Chondrocyte (in vitro differentiated cells): ENCODE data around the gene ARHGEF25. TPM values are rescaled to one million over a fixed set of nuclear protein-coding genes. Genes with fewer than 3 reads are reported as not detected.
"Not testable (repeated sequence)": the region's sequence is repeated elsewhere in the genome, so short reads cannot be mapped to it uniquely, and the experiment has no call there.

Experiments used
- DNase-seq: peaks from one replicate; pipeline ENCODE4 v3.0.0; 2021; ENCODE audit warnings: mixed read lengths, low spot score
- H3K27ac Mint-ChIP-seq: one replicate; pipeline ENCODE4 v1.8.0; 2021; ENCODE audit warnings: mild to moderate bottlenecking, moderate library complexity, mixed read lengths; ENCODE audit not compliant: unreplicated experiment
- H3K27me3 Mint-ChIP-seq: 2 replicates; pipeline ENCODE4 v1.8.0; 2021; ENCODE audit warnings: low read depth, mixed read lengths
- H3K36me3 Mint-ChIP-seq: 2 replicates; pipeline ENCODE4 v1.8.0; 2021; ENCODE audit warnings: low read depth, mixed read lengths
- H3K4me1 Mint-ChIP-seq: 2 replicates; pipeline ENCODE4 v1.8.0; 2021; ENCODE audit warnings: low read depth, mild to moderate bottlenecking, mixed read lengths
- H3K4me3 Mint-ChIP-seq: one replicate; pipeline ENCODE4 v1.8.0; 2021; ENCODE audit warnings: mild to moderate bottlenecking, moderate library complexity, mixed read lengths; ENCODE audit not compliant: unreplicated experiment
- H3K9me3 Mint-ChIP-seq: 2 replicates; pipeline ENCODE4 v1.8.0; 2021; ENCODE audit warnings: low read depth, mixed read lengths
- CTCF ChIP-seq: fragments of 200-600 bp; sonication (generic); IDR thresholded peaks from 2 replicates; pipeline ENCODE4 v1.5.0; 2021; ENCODE audit warnings: antibody characterized with exemption, mild to moderate bottlenecking, moderate library complexity
- total RNA-seq: library from RNA; stranded (reverse); gene quantifications from 3 replicates; pipeline ENCODE4 v1.2.1, GENCODE V29; 2021

ARHGEF25 gene
- total RNA-seq, 1 donor from 2014 or later, result 29.0 TPM

DNA sequence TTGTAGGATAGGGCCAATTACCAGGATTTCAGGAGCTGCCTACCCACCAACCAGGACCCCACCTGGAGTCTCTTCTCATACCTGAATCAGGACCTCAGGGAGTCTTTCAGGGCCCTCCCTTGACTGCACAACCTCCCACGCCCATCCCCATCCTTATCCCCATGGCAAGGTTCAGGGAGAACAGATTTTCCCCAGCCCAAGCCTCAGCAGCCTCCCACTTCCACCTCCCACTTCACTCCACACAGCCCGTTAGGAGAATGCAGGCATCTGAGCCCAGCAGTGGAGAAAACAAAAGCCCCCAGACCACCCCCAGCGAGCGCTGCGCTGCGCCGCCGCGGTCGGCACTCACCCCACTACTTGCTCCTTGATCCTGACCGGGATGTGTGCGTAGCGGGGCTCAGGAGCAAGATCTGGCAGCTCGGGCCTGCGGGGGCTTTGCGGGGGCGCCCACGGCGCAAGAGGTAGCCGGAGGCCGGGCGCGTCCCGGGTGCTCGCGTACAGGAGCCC is 20.4 kb downstream of the ARHGEF25 start:
- H3K27me3 Mint-ChIP-seq, result peaks cover 2% of the 10 kb centered on the region
- H3K4me3 Mint-ChIP-seq, result peak overlapping the region; percentile 78
- no peaks in the 10 kb centered on the region for H3K9me3 Mint-ChIP-seq
- peaks cover 13% of the 10 kb centered on the region for H3K4me1 Mint-ChIP-seq
- no peak for TF ChIP-seq CTCF
- peaks cover 9% of the 10 kb centered on the region for H3K36me3 Mint-ChIP-seq
- DNase-seq, result no peak
- H3K27ac Mint-ChIP-seq, result no peak overlapping the region

DNA sequence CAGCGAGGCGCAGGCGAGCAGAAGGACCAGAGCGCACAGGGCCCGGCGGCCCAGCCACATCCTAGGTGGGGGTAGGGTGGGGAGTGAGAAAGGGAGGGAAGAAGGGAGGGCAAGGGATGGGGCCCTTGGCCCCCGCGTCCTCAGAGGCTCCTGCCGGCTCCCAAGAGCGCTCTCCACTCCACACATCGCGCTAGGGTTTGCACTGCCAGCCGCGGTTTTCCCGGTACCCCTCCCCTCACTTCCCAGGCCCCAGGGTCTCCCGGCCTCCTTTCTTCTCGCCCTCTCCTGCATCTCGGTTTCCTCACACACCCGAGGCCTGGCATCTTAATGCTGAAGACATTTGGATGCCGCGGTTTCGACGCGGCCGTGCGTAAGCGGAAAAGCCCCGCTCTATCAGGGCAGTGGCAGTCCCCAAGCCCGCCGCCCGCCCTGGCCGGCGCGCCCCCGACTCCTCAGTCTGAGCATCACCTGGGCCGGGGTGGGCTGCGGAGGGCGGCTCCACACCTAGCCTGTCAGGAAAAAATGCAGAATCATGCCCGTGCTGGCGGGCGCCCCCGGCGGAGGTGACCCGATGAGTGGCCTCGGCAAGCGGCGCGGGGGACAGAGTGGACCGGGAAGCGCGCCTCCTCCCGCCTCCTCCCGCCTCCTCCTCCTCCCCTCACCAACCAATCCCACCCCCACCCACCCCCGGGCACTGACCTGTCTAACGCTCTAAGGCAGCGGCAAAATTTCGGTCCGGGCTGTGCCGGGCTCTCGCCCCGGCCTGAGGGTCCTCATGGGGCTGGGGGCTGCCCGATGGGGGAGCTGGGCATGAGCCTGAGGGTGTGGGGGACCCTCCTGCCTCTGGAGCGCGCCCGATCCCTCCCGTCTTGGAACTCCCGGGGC is 21.1 kb downstream of the ARHGEF25 start:
- peak overlapping the region; percentile 78 for H3K4me3 Mint-ChIP-seq
- TF ChIP-seq CTCF, result no peak
- H3K4me1 Mint-ChIP-seq, result peaks cover 13% of the 10 kb centered on the region
- H3K36me3 Mint-ChIP-seq, result peaks cover 5% of the 10 kb centered on the region
- peaks cover 4% of the 10 kb centered on the region for H3K27me3 Mint-ChIP-seq
- no peak overlapping the region for H3K27ac Mint-ChIP-seq
- peak; percentile 80 for DNase-seq
- no peaks in the 10 kb centered on the region for H3K9me3 Mint-ChIP-seq

DNA sequence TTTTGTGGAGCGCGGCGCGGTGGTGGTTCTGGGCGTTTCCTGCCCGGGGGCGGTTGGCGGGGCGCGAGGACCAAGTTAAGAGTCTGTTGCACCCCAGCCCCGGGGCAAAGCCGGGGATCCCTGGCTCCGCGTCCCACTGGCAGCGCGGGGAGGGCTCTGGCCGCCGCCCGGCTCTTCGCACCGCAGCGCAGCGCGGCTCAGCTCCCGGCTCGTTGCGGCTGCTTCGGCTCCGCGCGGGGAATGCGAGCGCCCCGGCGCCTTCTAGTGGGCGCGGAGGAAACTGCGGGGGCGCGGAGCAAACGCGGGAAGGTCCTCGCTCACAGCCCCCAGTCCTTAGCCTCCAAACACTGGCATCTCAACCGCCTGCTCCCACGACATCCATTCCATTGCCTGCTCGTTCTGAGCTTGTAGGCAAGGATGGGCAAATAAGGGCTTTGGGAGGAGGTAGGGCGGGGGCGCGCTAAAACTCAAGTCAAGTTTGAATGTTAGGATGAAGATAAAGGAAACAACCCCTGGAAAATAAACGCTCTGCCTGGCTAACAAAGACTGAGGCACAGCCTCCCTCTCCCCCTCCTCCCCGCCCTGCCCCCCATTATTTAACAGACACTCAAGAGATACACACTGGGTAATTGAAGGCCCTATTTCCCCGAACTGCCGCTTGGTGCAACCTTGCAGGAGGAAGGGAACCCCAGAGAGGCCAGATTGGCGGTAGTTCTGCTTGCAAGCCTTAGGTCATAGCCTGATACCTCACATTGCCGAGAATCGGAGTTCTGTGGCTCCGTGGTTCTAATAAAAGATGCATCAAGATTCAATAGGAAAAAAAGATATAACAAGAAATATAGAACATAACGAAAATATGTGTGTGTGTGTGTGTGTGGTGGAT is 22.0 kb downstream of the ARHGEF25 start, which contains the start of gene B4GALNT1:
Gene B4GALNT1, minus strand, starts transcription at position 244 of the 883 bp plus-strand sequence. CDS start 1,069 bp downstream, outside the sequence.
- Mint-ChIP-seq H3K4me3 (peak within 1 kb of the TSS; percentile 78), H3K4me1 (peaks cover 13% of the 10 kb centered on the region), H3K9me3 (no peaks in the 10 kb centered on the region), H3K36me3 (peaks cover 5% of the 10 kb centered on the region), H3K27me3 (peaks cover 5% of the 10 kb centered on the region), H3K27ac (no peak within 1 kb of the TSS)
- DNase-seq, result peak; percentile 94
- peak; percentile 88 for TF ChIP-seq CTCF

GRCh38 chr12:57636731-57637130 is 25.5 kb downstream of the ARHGEF25 start:
- not testable (repeated sequence) for DNase-seq, H3K4me1 Mint-ChIP-seq, H3K36me3 Mint-ChIP-seq, H3K9me3 Mint-ChIP-seq, H3K4me3 Mint-ChIP-seq, H3K27ac Mint-ChIP-seq
- peaks cover 28% of the 10 kb centered on the region for H3K27me3 Mint-ChIP-seq

- peak; percentile 33 for TF ChIP-seq CTCF
- Mint-ChIP-seq H3K4me1 (peaks cover 5% of the 10 kb centered on the region), H3K27me3 (peaks cover 31% of the 10 kb centered on the region), H3K4me3 (no peak overlapping the region), H3K27ac (no peak overlapping the region), H3K9me3 (no peaks in the 10 kb centered on the region), H3K36me3 (no peaks in the 10 kb centered on the region)
- DNase-seq, result no peak
Observed at GRCh38 chr12:57637364-57637763, 26.1 kb downstream of the ARHGEF25 start.
